Smooth muscle cell (in vitro differentiated cells): ENCODE measurements around the gene CARD19. TPM values are rescaled to one million over a fixed set of nuclear protein-coding genes. Genes with fewer than 3 reads are reported as not detected.

Source experiments
- DNase-seq: peaks from one replicate; lab custom pipeline; 2025; ENCODE audit not compliant: unreplicated experiment; lab: John Stamatoyannopoulos, UW
- H2AFZ ChIP-seq: fragments of 200-600 bp; sonication (generic); 2 replicates; pipeline ENCODE4 v1.6.0; 2016; ENCODE audit warnings: antibody characterized with exemption, low read depth, mild to moderate bottlenecking
- H3F3A ChIP-seq: fragments of 200-600 bp; sonication (generic); 2 replicates; pipeline ENCODE4 v1.6.0; 2017; ENCODE audit warnings: antibody characterized with exemption, low read depth
- H3K27ac ChIP-seq: fragments of 200-600 bp; sonication (generic); 2 replicates; pipeline ENCODE4 v1.5.1; 2016; ENCODE audit warnings: low read depth, mild to moderate bottlenecking
- H3K27me3 ChIP-seq: fragments of 200-600 bp; sonication (generic); 2 replicates; pipeline ENCODE4 v1.6.1; 2016; ENCODE audit warnings: low read depth, mild to moderate bottlenecking
- H3K36me3 ChIP-seq: fragments of 200-600 bp; sonication (generic); 2 replicates; pipeline ENCODE4 v1.5.1; 2016; ENCODE audit warnings: low read depth
- H3K4me1 ChIP-seq: fragments of 200-600 bp; sonication (generic); 2 replicates; pipeline ENCODE4 v1.5.1; 2016; ENCODE audit warnings: low read depth
- H3K4me2 ChIP-seq: fragments of 200-600 bp; sonication (generic); 2 replicates; pipeline ENCODE4 v1.6.0; 2016; ENCODE audit warnings: mild to moderate bottlenecking
- H3K4me3 ChIP-seq: fragments of 200-600 bp; sonication (generic); 2 replicates; pipeline ENCODE4 v1.5.1; 2016; ENCODE audit warnings: mild to moderate bottlenecking
- H3K79me2 ChIP-seq: fragments of 200-600 bp; sonication (generic); 2 replicates; pipeline ENCODE4 v1.6.0; 2016; ENCODE audit warnings: low read depth, mild to moderate bottlenecking
- H3K9ac ChIP-seq: fragments of 200-600 bp; sonication (generic); 2 replicates; pipeline ENCODE4 v1.6.0; 2016; ENCODE audit warnings: low read depth
- H3K9me3 ChIP-seq: fragments of 200-600 bp; sonication (generic); replicated peaks from 2 replicates; pipeline ENCODE4 v1.5.1; 2016; ENCODE audit warnings: low read depth
- H4K20me1 ChIP-seq: fragments of 200-600 bp; sonication (generic); 2 replicates; pipeline ENCODE4 v1.6.0; 2016; ENCODE audit warnings: low read depth
- CTCF ChIP-seq: fragments of 200-600 bp; sonication (generic); IDR thresholded peaks from 2 replicates; pipeline ENCODE4 v1.5.1; 2017; ENCODE audit warnings: borderline replicate concordance, mild to moderate bottlenecking, antibody characterized with exemption; ENCODE audit not compliant: insufficient read depth, poor library complexity, severe bottlenecking
- WGBS: methylation state at CpG from one replicate; pipeline ENCODE4 v1.1.7; 2016; ENCODE audit warnings: low lambda C conversion rate; 5-methylcytosine and 5-hydroxymethylcytosine counted together
- polyA plus RNA-seq: library from polyadenylated mRNA; unstranded; fragments of >200 nt; fragmentation: Nextera tagmentation; extraction: Ambion mirVana; gene quantifications from 2 replicates; pipeline ENCODE4 v1.2.1, GENCODE V29; 2016
- total RNA-seq: library from RNA; depleted of rRNA; stranded (reverse); fragments of >200 nt; gene quantifications from 2 replicates; pipeline ENCODE4 v1.2.3, GENCODE V29; 2014

Gene CARD19
- total and polyA plus RNA-seq, 2 experiments from 2014 or later, result 86.0 to 88.1 TPM

- Histone ChIP-seq H3K9me3 (no peaks in the 10 kb centered on the region), H3K27ac (no peak overlapping the region), H3F3A (no peaks in the 10 kb centered on the region), H2AFZ (no peak overlapping the region), H3K4me1 (no peaks in the 10 kb centered on the region), H3K4me2 (no peak overlapping the region), H3K36me3 (no peaks in the 10 kb centered on the region), H3K4me3 (no peak overlapping the region), H3K9ac (no peak overlapping the region), H3K79me2 (no peaks in the 10 kb centered on the region), H4K20me1 (no peaks in the 10 kb centered on the region), H3K27me3 (no peaks in the 10 kb centered on the region)
- DNase-seq, result no peak
- WGBS, result 84% methylated on average over 3 of the region's 3 CpGs
- no peak for TF ChIP-seq CTCF
These were observed 28.9 kb upstream of the CARD19 start for GRCh38 chr9:93066978-93067603.

GRCh38 chr9:93068956-93069355 lies 27.1 kb upstream of the CARD19 start:
- Histone ChIP-seq H3K4me3 (no peak overlapping the region), H3F3A (no peaks in the 10 kb centered on the region), H3K9me3 (no peaks in the 10 kb centered on the region), H3K4me1 (no peaks in the 10 kb centered on the region), H3K79me2 (no peaks in the 10 kb centered on the region), H2AFZ (no peak overlapping the region), H3K4me2 (no peak overlapping the region), H3K9ac (no peak overlapping the region), H4K20me1 (no peaks in the 10 kb centered on the region), H3K36me3 (no peaks in the 10 kb centered on the region), H3K27ac (no peak overlapping the region), H3K27me3 (no peaks in the 10 kb centered on the region)
- no peak for DNase-seq
- no peak for TF ChIP-seq CTCF
- WGBS, result 96% methylated on average over 4 of the region's 4 CpGs

- no peak for TF ChIP-seq CTCF
- H3K9me3 ChIP-seq, result no peaks in the 10 kb centered on the region
- WGBS, result 88% methylated on average over 7 of the region's 7 CpGs
- H3K79me2 ChIP-seq, result no peaks in the 10 kb centered on the region
- no peaks in the 10 kb centered on the region for H3K27me3 ChIP-seq
- H2AFZ ChIP-seq, result no peak overlapping the region
- H3K36me3 ChIP-seq, result no peaks in the 10 kb centered on the region
- no peak overlapping the region for H3K4me3 ChIP-seq
- H3K4me2 ChIP-seq, result no peak overlapping the region
- no peaks in the 10 kb centered on the region for H3K4me1 ChIP-seq
- no peaks in the 10 kb centered on the region for H4K20me1 ChIP-seq
- no peaks in the 10 kb centered on the region for H3F3A ChIP-seq
- H3K9ac ChIP-seq, result no peak overlapping the region
- no peak for DNase-seq
- H3K27ac ChIP-seq, result no peak overlapping the region
These were observed 24.6 kb upstream of the CARD19 start for GRCh38 chr9:93071464-93071863.

GRCh38 chr9:93072383-93072795 lies 23.6 kb upstream of the CARD19 start:
- no peak for TF ChIP-seq CTCF

More at GRCh38 chr9:93072383-93072795, 23.6 kb upstream of the CARD19 start:
- Histone ChIP-seq H3F3A (no peaks in the 10 kb centered on the region), H2AFZ (no peak overlapping the region), H3K27ac (no peak overlapping the region), H3K4me1 (no peaks in the 10 kb centered on the region), H3K4me3 (no peak overlapping the region), H3K27me3 (no peaks in the 10 kb centered on the region), H3K79me2 (no peaks in the 10 kb centered on the region), H3K9ac (no peak overlapping the region), H3K36me3 (no peaks in the 10 kb centered on the region), H3K4me2 (no peak overlapping the region), H3K9me3 (no peaks in the 10 kb centered on the region), H4K20me1 (no peaks in the 10 kb centered on the region)
- DNase-seq, result no peak
- WGBS, result 85% methylated on average over 5 of the region's 5 CpGs
